Psoas muscle (tissue), 8 donors: Measurements from ENCODE around the gene FRMD7. TPM values are rescaled to one million over a fixed set of nuclear protein-coding genes. Genes with fewer than 3 reads are reported as not detected.

Experiments
- ATAC-seq, 4 donors: fragments of 200-7000 bp; cut with Tn5 transposase; one replicate each; pipeline ENCODE4 v1.9.1; 2020; ENCODE audit warnings: moderate library complexity in 3 of 4, mild to moderate bottlenecking in 2 of 4
- DNase-seq, 2 donors: peaks; one replicate each; pipeline ENCODE4 v3.0.0-alpha.2; 2020
- H3K27ac ChIP-seq: fragments of 200-600 bp; one replicate; pipeline ENCODE4 v1.8.0; 2022
- H3K27me3 ChIP-seq, 3 donors: fragments of 200-600 bp in 1 of 3; one replicate each; pipeline versions ENCODE4 v1.6.1 to v1.8.0; 2013 to 2022; ENCODE audit warnings: low read length in 2 of 3, mild to moderate bottlenecking in 2 of 3, moderate library complexity in 1 of 3; ENCODE audit not compliant: insufficient read depth in 3 of 3
- H3K36me3 ChIP-seq, 2 donors: fragments of 200-600 bp in 1 of 2; one replicate each; pipeline versions ENCODE4 v1.6.1 to v1.8.0; 2013 to 2022; ENCODE audit warnings: low read depth in 1 of 2, mild to moderate bottlenecking in 1 of 2, moderate library complexity in 1 of 2; ENCODE audit not compliant: insufficient read depth in 1 of 2
- H3K4me1 ChIP-seq: fragments of 200-600 bp; one replicate; pipeline ENCODE4 v1.8.0; 2022
- H3K4me3 ChIP-seq: fragments of 200-600 bp; one replicate; pipeline ENCODE4 v1.8.0; 2022; ENCODE audit warnings: mild to moderate bottlenecking
- H3K9me3 ChIP-seq: fragments of 200-600 bp; one replicate; pipeline ENCODE4 v1.8.0; 2022
- WGBS, 3 donors: extraction: QIAGEN DNeasy Blood & Tissue Kit; methylation state at CpG; one replicate each; pipeline versions ENCODE4 v1.1.6 to v1.1.7; 2013; 5-methylcytosine and 5-hydroxymethylcytosine counted together
- intact Hi-C, 2 donors: fragments of 100-400 bp; cut with DNase I; formaldehyde crosslinking; loops; one replicate each; pipeline versions ENCODE4 v1.11.0 to v1.14.2; 2022
- polyA plus RNA-seq, 3 donors: library from polyadenylated mRNA; stranded (reverse); fragments of 200-250 nt; gene quantifications; one replicate each; pipeline ENCODE4 v1.2.3, GENCODE V29; 2013
- total RNA-seq, 4 donors: library from RNA; stranded (reverse); fragmentation: NEBNext Ultra II Directional in 2 of 4; extraction: Animal tissue kit (Norgen Biotek cat#: 25700) in 2 of 4; gene quantifications; one replicate each; pipeline versions ENCODE4 v1.2.1 to v1.2.4, GENCODE V29; 2021 to 2023
- TF ChIP-seq, protein P1 (sequence below): fragments of 200-600 bp; IDR thresholded peaks from one replicate; pipeline ENCODE4 v1.8.0; 2022; ENCODE audit warnings: antibody characterized with exemption
- donor health status: healthy with polysubstance abuse.
- donor health status: DM: no; HTN: no; CAD: no; lungs with moderate emphysema.
- donor health status: Bipolar disorder and iron deficiency.
- donor health status: healthy.
- donor health status: DM: yes; HTN: yes; CAD: no.
- donor health status: DM: no; HTN: no; CAD: no.
- donor health status: DM: no; HTN: no; CAD: no.
- donor health status: DM: yes; HTN: yes; CAD: no.

Gene FRMD7
- total and polyA plus RNA-seq, 7 donors = 0.04 to 0.13 (median 0.10) TPM; not detected in 4

DNA sequence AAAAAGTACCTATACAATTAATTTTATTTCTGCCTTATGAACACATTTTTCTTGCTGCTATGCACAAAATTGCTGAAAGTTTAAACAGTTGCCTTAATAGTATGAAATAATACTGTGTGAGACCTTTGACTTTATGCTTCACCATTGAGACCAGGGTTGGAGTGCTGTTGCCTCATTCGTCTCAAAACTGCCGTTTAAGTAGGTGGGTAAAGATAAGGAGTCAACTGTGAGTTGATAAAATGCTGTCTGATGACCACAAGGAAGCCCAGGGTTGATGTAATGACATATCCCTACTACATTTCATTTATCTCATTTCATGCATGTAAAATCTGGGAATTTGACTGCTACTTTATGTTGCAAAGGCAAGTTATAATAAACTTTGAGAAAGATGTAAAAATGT is 81.3 kb downstream of the FRMD7 start:
- TF ChIP-seq, protein P1, sequence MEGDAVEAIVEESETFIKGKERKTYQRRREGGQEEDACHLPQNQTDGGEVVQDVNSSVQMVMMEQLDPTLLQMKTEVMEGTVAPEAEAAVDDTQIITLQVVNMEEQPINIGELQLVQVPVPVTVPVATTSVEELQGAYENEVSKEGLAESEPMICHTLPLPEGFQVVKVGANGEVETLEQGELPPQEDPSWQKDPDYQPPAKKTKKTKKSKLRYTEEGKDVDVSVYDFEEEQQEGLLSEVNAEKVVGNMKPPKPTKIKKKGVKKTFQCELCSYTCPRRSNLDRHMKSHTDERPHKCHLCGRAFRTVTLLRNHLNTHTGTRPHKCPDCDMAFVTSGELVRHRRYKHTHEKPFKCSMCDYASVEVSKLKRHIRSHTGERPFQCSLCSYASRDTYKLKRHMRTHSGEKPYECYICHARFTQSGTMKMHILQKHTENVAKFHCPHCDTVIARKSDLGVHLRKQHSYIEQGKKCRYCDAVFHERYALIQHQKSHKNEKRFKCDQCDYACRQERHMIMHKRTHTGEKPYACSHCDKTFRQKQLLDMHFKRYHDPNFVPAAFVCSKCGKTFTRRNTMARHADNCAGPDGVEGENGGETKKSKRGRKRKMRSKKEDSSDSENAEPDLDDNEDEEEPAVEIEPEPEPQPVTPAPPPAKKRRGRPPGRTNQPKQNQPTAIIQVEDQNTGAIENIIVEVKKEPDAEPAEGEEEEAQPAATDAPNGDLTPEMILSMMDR = no peak
- H3K9me3 ChIP-seq = no peaks in the 10 kb centered on the region
- DNase-seq = no peak
- H3K4me1 ChIP-seq = no peaks in the 10 kb centered on the region
- no peak overlapping the region for H3K4me3 ChIP-seq
- intact Hi-C loops = no loop called here
- H3K36me3 ChIP-seq = no peaks in the 10 kb centered on the region
- H3K27me3 ChIP-seq = peaks cover 0 to 10% (median 0%) of the 10 kb centered on the region in 3 donors
- ATAC-seq = no peak
- 39 to 55% (median 52%) methylated on average over 2 of the region's 2 CpGs for WGBS, 3 donors
- H3K27ac ChIP-seq = no peak overlapping the region

DNA sequence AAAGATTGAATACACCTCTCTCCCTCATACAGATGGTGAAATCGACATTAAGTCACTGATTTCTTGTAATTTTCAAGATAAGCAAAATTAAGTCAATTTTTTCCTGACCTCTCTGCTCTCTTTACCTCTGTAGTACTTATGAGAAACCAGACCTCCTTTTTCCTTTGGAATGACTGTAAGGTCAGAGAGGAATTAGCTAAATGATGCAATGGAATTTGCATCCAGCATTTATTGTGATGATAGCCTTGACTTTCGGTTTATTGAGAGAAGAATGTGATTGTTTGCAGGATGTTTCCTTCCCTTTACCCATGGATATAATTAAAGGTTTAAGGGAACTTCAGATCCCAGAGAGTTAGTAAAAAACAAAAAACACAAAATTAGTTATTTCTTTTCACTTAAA is 82.4 kb downstream of the FRMD7 start:
- DNase-seq = no peak
- Histone ChIP-seq H3K9me3 (no peaks in the 10 kb centered on the region), H3K27me3 (peaks cover 0 to 10% (median 0%) of the 10 kb centered on the region in 3 donors), H3K4me1 (no peaks in the 10 kb centered on the region), H3K36me3 (no peaks in the 10 kb centered on the region), H3K27ac (no peak overlapping the region), H3K4me3 (no peak overlapping the region)
- intact Hi-C loops = no loop called here
- no peak for ATAC-seq
- TF ChIP-seq, protein P1 = no peak
- WGBS, 3 donors = 60 to 68% (median 66%) methylated on average over 2 of the region's 2 CpGs

DNA sequence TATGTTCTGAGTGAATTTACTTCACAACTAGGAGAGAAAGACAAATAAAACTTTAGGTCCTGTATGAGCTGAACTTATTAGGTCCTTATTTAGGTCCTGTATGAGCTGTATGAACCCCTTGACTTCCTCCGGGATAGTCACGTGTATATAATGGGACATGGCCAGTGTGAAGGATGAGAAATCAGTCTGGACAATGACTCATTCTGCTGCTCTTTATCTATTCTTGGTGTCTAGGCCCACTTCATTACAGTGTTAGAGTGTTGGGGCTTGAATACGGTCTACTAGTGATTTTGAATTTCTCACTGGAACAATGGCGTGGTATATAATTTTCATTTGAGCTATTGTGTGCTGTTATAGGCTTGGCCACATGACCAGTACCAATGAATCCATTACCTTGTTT is 82.9 kb downstream of the FRMD7 start:
- WGBS, 3 donors = 70 to 91% (median 79%) methylated on average over 4 of the region's 4 CpGs

DNA sequence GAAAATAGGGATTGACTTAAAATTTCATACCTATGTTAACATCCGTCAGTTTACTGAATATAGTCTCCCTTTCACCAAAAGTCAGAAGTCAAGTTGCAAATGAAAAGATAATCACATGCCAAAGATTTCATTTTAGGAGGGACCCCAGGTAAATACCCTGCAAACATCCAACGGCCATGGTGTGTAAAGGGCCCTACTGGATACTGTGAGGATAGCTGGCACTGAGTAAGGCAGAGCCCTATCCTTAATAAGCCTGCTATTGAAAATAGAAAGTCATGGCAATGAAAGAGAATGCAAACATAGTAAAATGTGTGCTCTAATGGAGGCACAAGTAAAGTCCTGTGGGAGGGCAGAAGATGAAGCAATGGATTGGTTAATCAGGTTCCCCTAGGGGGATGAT is 83.8 kb downstream of the FRMD7 start:
- no peaks in the 10 kb centered on the region for H3K4me1 ChIP-seq
- ATAC-seq = no peak
- 67 to 94% (median 90%) methylated on average over 2 of the region's 2 CpGs for WGBS, 3 donors
- intact Hi-C loops = no loop called here
- TF ChIP-seq, protein P1 = no peak
- no peak overlapping the region for H3K4me3 ChIP-seq
- no peak overlapping the region for H3K27ac ChIP-seq
- peaks cover 0 to 10% (median 0%) of the 10 kb centered on the region in 3 donors for H3K27me3 ChIP-seq
- no peaks in the 10 kb centered on the region for H3K36me3 ChIP-seq
- DNase-seq = no peak
- no peaks in the 10 kb centered on the region for H3K9me3 ChIP-seq

More for the DNA sequence above, 82.9 kb downstream of the FRMD7 start:
- Histone ChIP-seq H3K27ac (no peak overlapping the region), H3K27me3 (peaks cover 0 to 10% (median 0%) of the 10 kb centered on the region in 3 donors), H3K4me1 (no peaks in the 10 kb centered on the region), H3K4me3 (no peak overlapping the region), H3K9me3 (no peaks in the 10 kb centered on the region), H3K36me3 (no peaks in the 10 kb centered on the region)
- DNase-seq (no peak), ATAC-seq (no peak)
- intact Hi-C loops = no loop called here
- TF ChIP-seq, protein P1 = no peak

DNA sequence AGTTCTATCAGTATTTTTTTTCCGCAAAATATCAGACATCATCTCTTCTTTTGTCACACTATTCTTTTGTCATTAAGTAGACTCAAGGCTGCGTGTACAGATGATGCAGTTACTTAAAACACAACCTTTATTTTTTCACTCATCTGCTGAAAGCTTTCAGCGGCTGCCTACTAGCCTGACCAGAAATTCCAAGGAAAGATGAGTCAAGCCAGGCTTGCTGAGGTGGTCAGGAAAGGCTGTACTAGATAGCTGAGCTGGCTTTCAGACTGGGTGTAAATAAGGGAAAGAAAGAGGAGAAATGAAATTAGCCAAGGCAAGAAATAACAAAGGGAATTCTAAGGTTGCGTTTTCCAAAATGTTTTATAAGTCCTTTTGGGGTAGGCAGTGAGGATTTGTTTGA is 86.8 kb downstream of the FRMD7 start:
- 63 to 87% (median 78%) methylated on average over 4 of the region's 4 CpGs for WGBS, 3 donors
- DNase-seq = no peak
- intact Hi-C loops = no loop called here
- no peaks in the 10 kb centered on the region for H3K4me1 ChIP-seq
- H3K9me3 ChIP-seq = no peaks in the 10 kb centered on the region
- H3K27me3 ChIP-seq = peaks cover 0 to 21% (median 0%) of the 10 kb centered on the region in 3 donors
- TF ChIP-seq, protein P1 = no peak
- no peak for ATAC-seq
- H3K27ac ChIP-seq = no peak overlapping the region
- no peaks in the 10 kb centered on the region for H3K36me3 ChIP-seq
- no peak overlapping the region for H3K4me3 ChIP-seq
